Neural cell (in vitro differentiated cells): Measurements from ENCODE around the gene VDAC1. TPM values are rescaled to one million over a fixed set of nuclear protein-coding genes. Genes with fewer than 3 reads are reported as not detected.

Experiments
- H2AFZ ChIP-seq: fragments of 200-600, 300-800 bp; sonication (generic), shearing (Covaris generic); 2 replicates; pipeline ENCODE4 v1.6.0; 2014; ENCODE audit warnings: low read depth, mild to moderate bottlenecking, antibody characterized with exemption, low read length, moderate library complexity
- H3F3A ChIP-seq: fragments of 200-600 bp; shearing (Covaris generic); 2 replicates; pipeline ENCODE4 v1.6.1; 2016; ENCODE audit warnings: mild to moderate bottlenecking, moderate library complexity, mixed read lengths, antibody characterized with exemption, low read length; ENCODE audit not compliant: insufficient read depth, poor library complexity, severe bottlenecking
- H3K27ac ChIP-seq: fragments of 200-600, 300-800 bp; sonication (generic), shearing (Covaris generic); 2 replicates; pipeline ENCODE4 v1.5.1; 2014; ENCODE audit warnings: mild to moderate bottlenecking, low read length, moderate library complexity
- H3K27me3 ChIP-seq: fragments of 300-800, 200-600 bp; sonication (generic), shearing (Covaris generic); 2 replicates; pipeline ENCODE4 v1.6.0; 2014; ENCODE audit warnings: mild to moderate bottlenecking, low read depth, low read length, moderate library complexity; ENCODE audit not compliant: insufficient read depth
- H3K36me3 ChIP-seq: fragments of 300-800, 200-600 bp; sonication (generic), shearing (Covaris generic); 2 replicates; pipeline ENCODE4 v1.5.1; 2014; ENCODE audit warnings: mild to moderate bottlenecking, antibody characterized with exemption, low read length, moderate library complexity; ENCODE audit not compliant: insufficient read depth
- H3K4me2 ChIP-seq: fragments of 300-800, 200-600 bp; sonication (generic), shearing (Covaris generic); 2 replicates; pipeline ENCODE4 v1.6.0; 2014; ENCODE audit warnings: mild to moderate bottlenecking, low read length
- H3K4me3 ChIP-seq: fragments of 300-800, 200-600 bp; sonication (generic), shearing (Covaris generic); 2 replicates; pipeline ENCODE4 v1.5.1; 2014; ENCODE audit warnings: mild to moderate bottlenecking, low read length, moderate library complexity
- H3K79me2 ChIP-seq: fragments of 200-600 bp; shearing (Covaris generic); replicated peaks from 2 replicates; pipeline ENCODE4 v1.6.0; 2014; ENCODE audit warnings: mild to moderate bottlenecking, low read length, moderate library complexity; ENCODE audit not compliant: insufficient read depth
- H3K9ac ChIP-seq: fragments of 300-800, 200-600 bp; sonication (generic), shearing (Covaris generic); 2 replicates; pipeline ENCODE4 v1.6.1; 2016; ENCODE audit warnings: mild to moderate bottlenecking, low read length, mixed read lengths
- H3K9me2 ChIP-seq: fragments of 200-600 bp; shearing (Covaris generic); 2 replicates; pipeline ENCODE4 v1.6.1; 2016; ENCODE audit warnings: mild to moderate bottlenecking, low read length, mixed read lengths; ENCODE audit not compliant: insufficient read depth
- H3K9me3 ChIP-seq: fragments of 200-600, 300-800 bp; sonication (generic), shearing (Covaris generic); 2 replicates; pipeline ENCODE4 v1.6.1; 2016; ENCODE audit warnings: mild to moderate bottlenecking, mixed run types, low read length, moderate library complexity, mixed read lengths
- H4K20me1 ChIP-seq: fragments of 200-600 bp; shearing (Covaris generic); 2 replicates; pipeline ENCODE4 v1.6.1; 2016; ENCODE audit warnings: mild to moderate bottlenecking, mixed run types; ENCODE audit not compliant: insufficient read depth
- CTCF ChIP-seq: fragments of 450-650 bp; IDR thresholded peaks from 2 replicates; pipeline ENCODE4 v1.5.1; 2014; ENCODE audit warnings: antibody characterized with exemption, mild to moderate bottlenecking, moderate library complexity; ENCODE audit not compliant: poor library complexity, severe bottlenecking
- EP300 ChIP-seq: fragments of 450-650 bp; conservative IDR thresholded peaks from 2 replicates; pipeline ENCODE4 v1.6.1; 2014; ENCODE audit warnings: antibody characterized with exemption, mild to moderate bottlenecking, moderate library complexity; ENCODE audit not compliant: poor library complexity, severe bottlenecking
- EZH2 ChIP-seq: fragments of 200-600, 300-800 bp; shearing (Covaris generic), sonication (generic); IDR thresholded peaks from 2 replicates; pipeline ENCODE4 v1.6.1; 2014; ENCODE audit warnings: antibody characterized with exemption, low read length, borderline replicate concordance, mild to moderate bottlenecking; ENCODE audit not compliant: insufficient read depth, poor library complexity, severe bottlenecking
- MXI1 ChIP-seq: fragments of 450-650 bp; conservative IDR thresholded peaks from 2 replicates; pipeline ENCODE4 v1.6.1; 2014; ENCODE audit warnings: antibody characterized with exemption, mild to moderate bottlenecking; ENCODE audit not compliant: poor library complexity, severe bottlenecking
- POLR2AphosphoS5 ChIP-seq: IDR thresholded peaks from 2 replicates; pipeline ENCODE4 v1.6.1; 2012
- RAD21 ChIP-seq: fragments of 450-650 bp; conservative IDR thresholded peaks from 2 replicates; pipeline ENCODE4 v1.6.1; 2014; ENCODE audit warnings: antibody characterized with exemption, mild to moderate bottlenecking, moderate library complexity
- REST ChIP-seq: IDR thresholded peaks from 2 replicates; pipeline ENCODE4 v1.6.1; 2012; ENCODE audit warnings: borderline replicate concordance
- SMC3 ChIP-seq: fragments of 450-650 bp; conservative IDR thresholded peaks from 2 replicates; pipeline ENCODE4 v1.6.1; 2014; ENCODE audit warnings: antibody characterized with exemption, mild to moderate bottlenecking, moderate library complexity; ENCODE audit not compliant: poor library complexity
- TAF1 ChIP-seq: IDR thresholded peaks from 2 replicates; pipeline ENCODE4 v1.6.1; 2012; ENCODE audit warnings: low read depth
- polyA plus RNA-seq: library from polyadenylated mRNA; depleted of rRNA; stranded (reverse); fragments of >200 nt; gene quantifications from 2 replicates; pipeline ENCODE4 v1.2.3, GENCODE V29; 2014

VDAC1 gene
- polyA plus RNA-seq, 1 donor from 2014 or later, result 307 TPM

GRCh38 chr5:134025786-134026185 is 21.0 kb upstream of the VDAC1 start:
- Histone ChIP-seq H3K36me3 (no peaks in the 10 kb centered on the region), H3K9ac (no peak overlapping the region), H4K20me1 (no peaks in the 10 kb centered on the region), H3K9me3 (no peaks in the 10 kb centered on the region), H3K9me2 (no peaks in the 10 kb centered on the region), H3F3A (no peaks in the 10 kb centered on the region), H3K27me3 (no peaks in the 10 kb centered on the region), H3K4me3 (no peak overlapping the region), H3K27ac (no peak overlapping the region), H2AFZ (no peak overlapping the region), H3K4me2 (no peak overlapping the region), H3K79me2 (no peaks in the 10 kb centered on the region)
- TF ChIP-seq TAF1, result no peak

GRCh38 chr5:134024811-134025210 is 20.0 kb upstream of the VDAC1 start:
- H3K27ac ChIP-seq, result no peak overlapping the region
- H3K79me2 ChIP-seq, result no peaks in the 10 kb centered on the region
- no peaks in the 10 kb centered on the region for H3K36me3 ChIP-seq
- no peaks in the 10 kb centered on the region for H4K20me1 ChIP-seq
- no peaks in the 10 kb centered on the region for H3K27me3 ChIP-seq
- no peaks in the 10 kb centered on the region for H3K9me2 ChIP-seq
- H3K4me3 ChIP-seq, result no peak overlapping the region
- TF ChIP-seq CTCF (no peak), SMC3 (no peak), RAD21 (no peak), EZH2 (no peak), TAF1 (no peak), MXI1 (no peak), POLR2AphosphoS5 (no peak), EP300 (no peak), REST (no peak)
- H3K4me2 ChIP-seq, result no peak overlapping the region
- H3F3A ChIP-seq, result no peaks in the 10 kb centered on the region
- no peak overlapping the region for H3K9ac ChIP-seq
- H2AFZ ChIP-seq, result no peak overlapping the region
- no peaks in the 10 kb centered on the region for H3K9me3 ChIP-seq

GRCh38 chr5:134022333-134022732 is 17.6 kb upstream of the VDAC1 start:
- H3K27ac ChIP-seq, result no peak overlapping the region
- H3K36me3 ChIP-seq, result no peaks in the 10 kb centered on the region
- H3K9me2 ChIP-seq, result no peaks in the 10 kb centered on the region
- no peak overlapping the region for H3K9ac ChIP-seq
- H3K79me2 ChIP-seq, result no peaks in the 10 kb centered on the region
- H4K20me1 ChIP-seq, result no peaks in the 10 kb centered on the region
- H3K9me3 ChIP-seq, result no peaks in the 10 kb centered on the region
- H3F3A ChIP-seq, result no peaks in the 10 kb centered on the region
- no peak for TF ChIP-seq TAF1
- no peak for TF ChIP-seq REST
- no peak for TF ChIP-seq EZH2
- TF ChIP-seq EP300, result no peak
- TF ChIP-seq RAD21, result no peak
- no peak for TF ChIP-seq CTCF
- TF ChIP-seq MXI1, result no peak
- no peak overlapping the region for H2AFZ ChIP-seq
- H3K4me2 ChIP-seq, result no peak overlapping the region
- no peak overlapping the region for H3K4me3 ChIP-seq
- no peaks in the 10 kb centered on the region for H3K27me3 ChIP-seq
